ENCODE measurements around the gene TEAD4.

The TEAD4 gene

DNA sequence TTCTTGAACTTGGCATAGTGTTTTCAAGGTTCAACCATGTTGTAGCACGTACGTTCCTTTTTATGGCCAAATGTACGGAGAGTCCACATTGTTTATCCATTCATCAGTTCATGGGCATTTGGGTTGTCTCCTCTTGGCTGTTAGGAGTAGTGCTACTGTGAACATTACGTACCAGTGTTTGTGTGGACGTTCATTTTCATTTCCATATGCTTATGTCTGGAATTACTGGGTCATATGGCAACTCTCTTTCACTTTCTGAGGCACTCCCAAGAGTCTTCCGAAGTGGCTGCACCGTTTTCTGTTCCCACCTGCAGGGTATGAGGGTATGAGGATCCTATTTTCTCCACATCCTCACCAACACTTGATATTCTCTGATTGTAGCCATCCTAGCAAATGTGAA lies 68.9 kb downstream of the TEAD4 start:
- in situ Hi-C loops (cut with MboI; ENCODE audit: low sequenced_read_pairs), result no loop called here

DNA sequence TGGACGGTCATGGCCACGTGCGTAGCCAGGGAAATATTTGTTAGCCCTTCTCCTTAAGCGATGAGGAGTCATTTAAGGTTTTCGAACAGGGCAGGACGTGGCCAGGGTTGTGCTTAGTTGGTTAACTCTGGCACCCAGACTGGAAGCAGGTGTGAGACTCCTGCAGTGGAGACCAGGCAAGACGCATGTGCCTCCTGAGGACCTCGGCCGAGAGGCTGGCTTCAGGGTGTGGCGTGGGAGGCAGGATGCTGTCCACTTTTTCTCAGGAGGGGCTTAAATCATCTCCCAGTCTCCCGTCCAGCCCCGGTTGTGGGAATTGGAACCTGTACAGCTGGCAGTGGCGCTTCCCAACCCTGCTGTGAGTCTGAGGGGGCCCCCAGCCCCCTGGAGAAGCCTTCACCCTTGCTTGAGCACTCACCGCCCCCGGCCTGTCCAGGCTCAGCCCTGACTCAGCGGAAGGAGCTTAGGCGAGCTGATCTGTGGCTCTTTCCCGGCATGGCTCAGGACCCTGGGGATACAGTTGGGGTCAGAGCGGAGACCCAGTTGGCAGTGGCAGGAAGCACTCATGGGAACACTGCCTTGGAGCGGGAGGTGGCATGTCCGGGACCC lies 71.7 kb downstream of the TEAD4 start:
- in situ Hi-C loops (cut with MboI; ENCODE audit: low sequenced_read_pairs), result no loop called here

DNA sequence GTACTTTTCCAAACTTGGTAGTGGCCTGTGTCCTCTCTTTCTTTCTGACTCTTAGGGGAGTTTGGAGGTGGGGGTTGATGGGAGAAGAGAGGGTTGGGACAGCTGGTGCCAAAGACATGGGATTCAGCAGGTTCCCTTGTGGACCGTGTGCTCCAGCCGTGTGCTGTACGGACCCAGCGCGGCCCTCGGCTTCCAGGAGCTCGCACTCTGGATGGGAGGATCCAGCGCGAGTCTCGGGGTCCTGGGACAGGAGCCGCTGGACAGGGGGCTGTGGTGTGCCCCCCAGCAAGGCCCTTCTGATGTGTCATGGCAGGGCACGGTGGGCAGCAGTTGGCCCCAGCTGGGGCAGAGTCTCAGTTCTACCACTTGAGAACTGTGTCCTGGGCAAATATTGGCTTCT lies 73.0 kb downstream of the TEAD4 start:
- in situ Hi-C loops (cut with MboI; ENCODE audit: low sequenced_read_pairs), result no loop called here

DNA sequence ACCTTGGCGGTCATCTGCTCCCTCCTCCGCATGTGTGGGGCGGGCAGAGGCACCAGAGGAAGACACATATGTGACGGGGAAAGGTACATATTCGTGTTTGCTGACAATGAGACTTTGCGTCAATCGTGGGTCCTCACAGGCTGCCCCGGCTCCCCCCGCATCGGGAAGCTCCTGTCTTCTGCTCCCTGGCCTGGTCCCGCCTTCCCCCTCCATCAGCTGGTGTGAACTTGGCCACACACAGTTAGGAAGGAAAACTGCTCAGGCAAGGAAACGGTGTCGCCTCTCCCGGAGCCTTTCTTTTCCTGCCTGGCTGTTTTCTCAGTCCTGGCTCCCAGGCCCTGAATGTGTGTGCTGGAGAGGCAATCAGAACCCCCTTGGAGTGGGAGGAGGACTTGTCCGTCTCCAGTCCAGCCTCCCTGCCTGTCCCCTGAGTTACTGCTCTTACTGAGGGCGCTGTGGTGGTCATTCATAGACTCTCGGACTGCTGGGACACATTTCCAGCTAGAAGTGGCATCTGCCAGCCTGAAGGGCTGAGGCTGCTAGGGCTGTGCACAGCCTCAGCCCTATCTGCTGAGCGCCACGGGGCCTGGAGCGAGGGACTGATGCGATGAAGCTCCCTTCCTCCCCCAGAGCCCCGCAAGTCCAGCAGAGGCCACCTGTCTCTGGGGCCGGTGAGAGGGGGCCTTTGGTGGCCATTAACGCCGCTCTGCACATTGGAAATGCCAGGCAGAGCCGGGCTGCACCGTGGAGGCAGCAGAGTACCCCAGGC lies 73.8 kb downstream of the TEAD4 start:
- in situ Hi-C loops (cut with MboI; ENCODE audit: low sequenced_read_pairs), result no loop called here

DNA sequence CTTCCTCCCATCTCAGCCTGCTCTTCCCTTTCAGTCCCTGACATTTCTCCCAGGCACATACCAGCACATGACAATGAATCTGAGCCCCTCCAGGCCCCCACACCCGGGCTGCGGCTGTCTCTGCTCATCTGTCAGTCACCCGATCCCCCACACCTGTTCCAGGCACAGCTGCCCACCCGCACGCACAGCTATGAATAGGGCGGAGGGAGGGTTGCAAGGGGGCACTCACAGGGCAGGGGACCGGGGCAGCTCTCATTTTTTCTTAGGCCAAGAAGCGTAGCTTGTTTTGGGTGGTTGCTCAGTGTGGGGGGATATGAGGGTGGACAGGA lies 74.3 kb downstream of the TEAD4 start:
- in situ Hi-C loops (cut with MboI; ENCODE audit: low sequenced_read_pairs), result no loop called here

DNA sequence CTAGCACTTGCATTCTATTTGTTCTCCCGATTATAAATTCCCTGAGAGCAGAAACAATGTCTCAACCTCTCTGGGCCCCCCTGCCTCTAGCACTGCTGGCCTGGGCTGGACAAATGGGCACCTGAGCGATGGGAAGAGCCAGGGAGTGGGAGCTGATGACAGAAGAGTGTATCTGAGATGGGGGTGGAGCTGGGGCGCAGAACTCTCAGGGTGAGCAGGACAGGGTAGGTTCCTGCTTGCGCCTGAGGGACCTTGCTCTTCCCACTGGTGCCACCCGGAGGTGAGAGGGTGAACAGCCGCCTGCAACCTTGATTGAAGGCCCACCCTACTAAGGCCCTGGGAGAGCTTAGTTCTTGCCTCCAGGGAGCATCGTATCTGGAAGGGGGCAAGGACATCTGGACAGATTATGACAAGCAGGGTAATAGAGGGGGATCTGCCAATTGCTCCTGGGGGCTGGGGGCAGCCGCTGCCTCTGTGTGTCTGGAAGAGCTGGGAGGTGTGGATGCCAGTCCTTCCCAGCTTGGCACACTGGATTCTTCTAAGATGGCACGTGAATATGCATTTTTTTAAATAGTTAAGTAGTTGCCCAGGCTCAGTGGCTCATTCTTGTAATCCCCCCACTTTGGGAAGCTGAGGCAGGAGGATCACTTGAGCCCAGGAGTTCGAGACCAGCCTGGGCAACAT lies 75.0 kb downstream of the TEAD4 start:
- in situ Hi-C loops (cut with MboI; ENCODE audit: low sequenced_read_pairs), result no loop called here

DNA sequence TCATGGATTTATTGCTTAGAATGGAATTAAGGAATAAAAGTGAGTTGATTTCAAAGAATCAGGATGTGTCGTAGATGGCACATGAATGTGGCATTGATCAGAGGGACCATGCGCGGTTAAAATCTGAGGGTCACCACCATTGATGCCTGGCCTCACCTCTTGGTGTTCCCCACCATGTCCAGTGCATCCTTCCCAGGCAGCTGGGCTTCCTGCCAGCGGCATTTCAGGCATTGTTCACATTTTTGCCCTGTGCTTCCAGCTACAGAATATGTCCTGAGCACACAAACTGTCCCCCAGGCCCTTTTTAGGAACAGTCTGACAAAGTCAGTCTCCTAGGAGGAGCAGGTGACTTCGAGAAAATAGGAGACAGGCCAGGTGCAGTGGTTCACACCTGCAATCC lies 76.0 kb downstream of the TEAD4 start:
- in situ Hi-C loops (cut with MboI; ENCODE audit: low sequenced_read_pairs), result no loop called here

DNA sequence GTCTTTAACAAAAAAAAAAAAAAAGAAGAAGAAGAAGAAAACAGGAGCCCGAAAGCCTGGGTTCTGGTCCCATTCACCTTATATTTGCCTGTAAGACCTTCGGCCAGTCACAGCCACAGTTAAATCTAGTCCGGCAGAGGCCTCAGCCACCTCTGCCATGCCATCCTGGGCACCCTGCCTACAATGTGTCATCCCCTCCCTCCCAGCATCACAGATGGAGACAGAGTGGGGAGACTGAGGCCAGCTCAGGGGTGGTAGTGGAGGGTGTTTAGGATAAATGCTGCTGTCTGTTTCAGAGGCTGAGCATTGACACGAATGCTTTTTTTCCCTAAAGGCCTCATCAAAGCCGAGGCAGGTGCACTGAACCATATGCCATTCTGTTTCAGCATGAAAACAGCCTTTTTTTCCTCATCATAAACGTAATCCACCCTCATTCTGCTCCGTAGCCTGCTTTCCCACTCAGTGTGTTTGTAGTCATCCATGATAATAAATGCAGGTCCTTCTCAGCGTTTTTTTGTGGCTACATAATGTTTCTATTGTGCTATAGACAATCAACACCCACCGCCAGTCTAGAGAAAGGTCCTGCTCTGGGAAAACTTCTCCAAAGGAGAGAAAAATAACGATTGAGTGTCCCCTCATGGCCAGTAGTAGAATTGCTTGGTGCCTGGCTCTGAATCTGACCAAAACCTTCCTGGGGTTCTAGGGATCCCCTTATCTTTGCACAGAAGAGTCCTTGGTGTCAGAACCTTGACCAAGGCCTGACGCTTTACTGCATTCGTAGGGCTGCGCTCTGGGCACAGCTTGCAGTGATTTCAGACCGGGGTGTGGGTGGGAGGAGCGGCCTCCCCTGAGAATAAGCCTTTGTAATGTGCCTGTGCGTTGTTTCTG lies 76.9 kb downstream of the TEAD4 start:
- in situ Hi-C loops (cut with MboI; ENCODE audit: low sequenced_read_pairs), result no loop called here

DNA sequence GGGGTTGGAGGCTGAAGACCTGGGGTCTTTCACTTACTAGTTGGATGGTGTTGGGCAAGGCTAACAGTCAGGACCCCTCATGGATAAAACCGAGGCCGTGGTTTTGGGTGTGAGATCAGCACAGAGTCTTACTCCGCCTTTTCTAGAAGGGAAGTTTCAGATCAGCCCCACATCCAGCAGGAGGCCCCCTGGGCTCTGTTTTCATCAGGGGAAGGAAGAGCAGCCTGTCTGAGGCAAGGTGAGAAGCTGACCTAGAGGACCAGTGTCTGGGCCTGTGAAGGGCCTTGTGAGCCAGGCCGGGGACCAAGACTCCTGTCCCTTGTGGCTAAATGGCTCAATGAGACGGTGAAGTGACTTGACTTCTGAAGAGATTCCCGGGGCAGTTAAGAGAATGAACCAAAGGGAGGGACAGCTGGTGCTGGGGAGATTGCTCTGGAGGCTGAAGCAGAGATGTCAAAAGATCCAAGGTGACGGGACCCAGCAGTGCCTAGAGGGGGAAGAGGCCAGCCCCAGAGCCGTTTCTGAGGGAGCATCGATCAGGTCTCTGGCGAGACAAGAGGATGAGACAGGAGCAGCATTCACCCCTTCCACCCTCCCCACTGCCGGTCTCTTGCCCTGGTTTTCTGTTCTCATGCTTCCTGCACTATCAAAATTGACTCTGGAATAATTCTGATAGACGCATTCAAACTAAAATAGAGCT lies 77.9 kb downstream of the TEAD4 start:
- in situ Hi-C loops (cut with MboI; ENCODE audit: low sequenced_read_pairs), result no loop called here

DNA sequence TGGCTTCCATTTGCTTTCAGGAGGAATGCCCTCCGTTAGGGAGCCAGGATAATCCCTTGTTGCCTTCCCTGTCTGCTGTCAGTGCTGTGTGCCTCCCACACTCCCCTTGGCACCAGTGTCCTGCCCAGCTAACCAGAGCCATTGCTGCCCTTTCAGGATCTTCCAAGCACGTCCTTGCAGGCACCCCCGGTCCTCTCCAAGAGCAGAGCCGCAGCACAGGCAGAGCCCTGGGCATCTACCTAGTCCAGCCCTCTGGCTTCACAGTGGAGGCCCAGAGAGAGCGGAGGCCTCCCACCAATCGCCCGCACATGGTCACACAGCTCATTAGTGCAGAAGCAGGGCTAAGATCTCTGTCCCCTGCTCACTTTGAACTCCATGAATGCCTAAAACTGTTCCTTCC lies 79.0 kb downstream of the TEAD4 start:
- in situ Hi-C loops (cut with MboI; ENCODE audit: low sequenced_read_pairs), result no loop called here

DNA sequence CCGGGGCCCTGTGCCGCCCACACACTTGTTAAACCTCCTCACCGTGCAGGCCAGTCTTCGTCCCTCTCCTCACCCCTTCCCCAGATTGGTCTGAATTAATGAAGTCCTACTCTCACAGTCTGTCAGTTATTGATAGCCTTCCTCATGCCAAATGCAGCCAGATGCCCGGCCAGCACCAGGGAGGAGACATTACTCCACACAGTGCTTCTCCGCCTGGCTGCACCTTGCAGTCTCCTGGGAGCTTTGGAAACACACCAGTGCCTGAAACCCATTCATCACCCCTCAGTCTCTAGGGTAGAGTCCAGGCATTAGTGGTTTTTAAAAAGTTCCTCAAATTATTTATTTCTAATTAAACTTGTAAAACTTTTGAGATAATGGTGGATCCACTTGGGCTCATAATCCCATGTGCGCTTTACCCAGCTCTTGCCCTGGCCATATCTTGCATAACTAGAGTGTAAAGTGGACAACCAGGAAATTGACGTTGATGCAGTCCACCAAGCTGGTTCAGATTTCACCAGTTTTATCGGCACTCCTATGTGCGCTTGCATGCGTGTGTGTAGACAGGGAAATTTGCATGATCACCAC lies 79.8 kb downstream of the TEAD4 start:
- in situ Hi-C loops (cut with MboI; ENCODE audit: low sequenced_read_pairs), result no loop called here

DNA sequence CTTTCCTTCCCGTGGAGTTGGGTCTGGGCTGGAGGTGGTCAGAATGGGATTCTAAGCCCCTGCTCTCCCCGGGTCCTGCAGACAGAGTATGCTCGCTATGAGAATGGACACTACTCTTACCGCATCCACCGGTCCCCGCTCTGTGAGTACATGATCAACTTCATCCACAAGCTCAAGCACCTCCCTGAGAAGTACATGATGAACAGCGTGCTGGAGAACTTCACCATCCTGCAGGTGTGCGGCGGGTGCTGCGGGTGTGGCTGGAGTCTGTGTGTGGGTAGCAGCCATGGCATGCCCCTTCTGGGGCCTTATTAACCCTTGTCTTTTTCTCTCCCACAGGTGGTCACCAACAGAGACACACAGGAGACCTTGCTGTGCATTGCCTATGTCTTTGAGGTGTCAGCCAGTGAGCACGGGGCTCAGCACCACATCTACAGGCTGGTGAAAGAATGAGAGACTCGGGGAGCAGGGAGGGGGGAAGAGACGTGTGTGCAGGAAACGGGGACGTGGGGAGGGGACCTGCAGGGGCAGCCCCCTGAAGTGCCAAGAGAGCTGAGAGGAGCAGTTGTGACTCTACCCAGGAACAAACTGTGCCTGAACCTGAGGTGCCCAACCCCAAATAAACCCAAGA lies 80.9 kb downstream of the TEAD4 start:
- in situ Hi-C loops (cut with MboI; ENCODE audit: low sequenced_read_pairs), result no loop called here

DNA sequence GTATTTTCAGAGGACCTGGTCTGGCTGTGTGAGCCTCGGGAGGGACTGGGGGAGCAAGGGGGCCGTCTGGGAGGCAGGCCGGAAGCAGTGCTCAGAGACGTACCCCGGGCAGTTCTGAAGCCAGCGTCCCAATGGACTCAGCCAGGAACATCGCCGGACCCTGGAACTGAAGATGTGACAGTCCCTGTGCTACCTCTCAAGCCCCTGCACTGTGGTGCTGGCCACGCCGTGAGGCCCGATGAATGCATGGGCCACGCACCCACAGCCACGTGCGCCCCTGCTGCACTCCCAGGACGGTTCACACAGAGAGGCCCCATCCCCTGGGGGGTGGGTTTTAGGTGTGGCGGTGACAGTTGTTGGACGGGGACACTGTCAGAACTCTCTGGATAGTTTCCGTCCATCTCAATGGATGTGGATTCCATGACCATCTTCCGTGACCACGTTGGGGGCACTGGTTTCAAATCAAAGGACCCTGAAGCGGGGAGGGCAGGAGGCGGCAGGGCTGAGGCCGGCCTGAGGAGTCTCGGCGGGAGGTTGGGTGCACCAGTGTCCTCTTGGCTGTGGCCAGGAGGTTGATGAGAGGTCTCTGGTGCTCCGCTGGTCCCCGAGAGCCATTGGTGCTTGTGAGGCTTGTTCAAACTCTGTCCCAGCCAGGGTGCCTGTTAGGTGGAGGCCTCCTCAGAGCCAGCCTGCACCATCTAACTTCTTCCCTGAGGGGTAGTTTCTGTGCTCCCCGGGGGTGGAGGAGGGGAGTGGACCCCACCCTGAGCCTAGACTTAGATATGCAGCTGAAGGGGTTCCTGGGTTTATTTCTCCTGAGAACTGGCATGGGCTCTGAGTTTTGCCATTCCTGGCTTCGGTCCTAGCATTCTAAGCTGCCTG lies 81.7 kb downstream of the TEAD4 start:
- in situ Hi-C loops (cut with MboI; ENCODE audit: low sequenced_read_pairs), result no loop called here

DNA sequence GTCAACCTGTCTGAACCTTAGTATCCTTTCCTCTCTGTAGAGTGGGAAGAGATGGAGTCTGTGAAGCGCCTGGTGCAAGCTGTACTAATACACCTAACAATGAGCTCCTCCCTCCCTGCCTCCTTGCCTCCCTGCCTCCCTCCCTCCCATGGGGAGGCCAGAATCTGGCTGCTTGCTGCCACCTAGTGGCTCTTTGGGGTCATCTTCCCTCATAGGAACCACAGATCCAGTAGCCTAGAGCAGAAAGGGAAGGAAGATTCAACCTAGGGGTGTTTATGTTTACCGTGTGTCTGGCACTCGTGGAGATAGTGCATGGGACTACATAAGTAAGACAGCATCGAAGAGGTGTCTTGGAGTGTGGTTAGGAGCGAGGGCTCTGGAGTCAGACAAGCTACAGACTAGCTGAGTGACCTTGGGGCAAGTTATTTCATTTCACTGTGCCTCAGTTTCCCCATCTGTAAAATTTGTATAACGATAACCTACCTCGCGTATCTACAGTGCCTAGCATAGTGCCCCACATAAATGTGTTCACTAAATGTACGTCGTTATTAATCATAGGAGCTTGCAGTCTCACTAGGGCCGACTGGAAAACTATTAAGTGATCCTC lies 82.5 kb downstream of the TEAD4 start:
- in situ Hi-C loops (cut with MboI; ENCODE audit: low sequenced_read_pairs), result no loop called here

DNA sequence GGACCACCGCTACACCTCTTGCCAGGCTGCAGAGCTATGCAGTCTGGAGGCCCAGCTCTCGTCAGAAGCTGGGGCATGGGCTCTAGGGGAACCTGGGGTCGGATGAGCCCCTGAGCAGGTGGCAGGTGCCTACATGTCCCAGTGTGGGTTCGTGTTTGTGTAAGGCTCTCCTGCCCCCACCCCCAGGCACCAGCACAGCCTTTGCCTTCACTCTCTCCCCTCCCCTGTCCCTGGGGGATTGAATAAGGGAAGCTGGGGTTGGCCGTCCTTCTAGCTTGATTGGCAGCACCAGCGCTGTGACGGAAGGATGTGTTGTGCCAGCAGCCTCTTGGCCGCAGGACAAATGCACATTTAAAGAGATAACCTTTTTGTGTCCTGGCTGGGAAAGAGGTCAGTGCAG lies 83.2 kb downstream of the TEAD4 start:
- in situ Hi-C loops (cut with MboI; ENCODE audit: low sequenced_read_pairs), result no loop called here

DNA sequence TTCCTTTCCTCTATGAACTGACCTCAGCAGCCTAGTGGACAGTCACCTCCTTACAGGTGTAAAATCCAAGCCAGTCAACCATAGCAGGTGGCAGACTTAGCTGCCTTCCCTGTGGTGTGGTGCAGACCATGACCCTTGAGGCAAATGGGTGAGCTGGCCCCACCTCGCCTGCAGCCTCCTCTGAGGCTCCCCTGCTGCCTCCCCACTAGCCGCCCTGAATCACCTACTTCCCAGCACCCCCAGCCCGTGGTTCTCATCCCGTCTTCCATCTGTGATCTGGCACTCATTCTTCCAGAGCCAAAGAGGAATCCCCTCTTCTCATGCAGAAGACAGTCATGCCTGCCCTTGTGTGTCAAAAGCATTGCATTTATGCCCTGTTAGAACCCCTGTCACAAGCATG lies 83.6 kb downstream of the TEAD4 start:
- in situ Hi-C loops (cut with MboI; ENCODE audit: low sequenced_read_pairs), result no loop called here

DNA sequence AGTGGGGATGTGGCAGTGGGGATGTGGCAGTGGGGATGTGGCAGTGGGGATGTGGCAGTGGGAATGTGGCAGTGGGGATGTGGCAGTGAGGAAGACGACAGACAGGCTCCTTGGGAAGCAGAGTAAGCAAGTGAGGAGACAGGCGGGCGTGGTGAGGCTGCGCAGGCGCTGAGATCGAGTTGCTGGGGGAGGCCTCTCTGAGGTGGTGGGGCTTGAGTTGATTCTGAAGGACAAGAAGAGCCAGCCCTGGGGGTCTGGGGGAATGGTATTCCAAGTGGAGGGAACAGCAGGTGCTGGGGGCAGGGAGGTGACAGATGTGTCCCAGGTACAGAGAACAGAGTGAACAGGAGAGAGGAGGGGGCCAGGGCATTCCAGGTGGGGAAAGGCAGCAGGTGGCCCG lies 84.2 kb downstream of the TEAD4 start:
- in situ Hi-C loops (cut with MboI; ENCODE audit: low sequenced_read_pairs), result no loop called here

DNA sequence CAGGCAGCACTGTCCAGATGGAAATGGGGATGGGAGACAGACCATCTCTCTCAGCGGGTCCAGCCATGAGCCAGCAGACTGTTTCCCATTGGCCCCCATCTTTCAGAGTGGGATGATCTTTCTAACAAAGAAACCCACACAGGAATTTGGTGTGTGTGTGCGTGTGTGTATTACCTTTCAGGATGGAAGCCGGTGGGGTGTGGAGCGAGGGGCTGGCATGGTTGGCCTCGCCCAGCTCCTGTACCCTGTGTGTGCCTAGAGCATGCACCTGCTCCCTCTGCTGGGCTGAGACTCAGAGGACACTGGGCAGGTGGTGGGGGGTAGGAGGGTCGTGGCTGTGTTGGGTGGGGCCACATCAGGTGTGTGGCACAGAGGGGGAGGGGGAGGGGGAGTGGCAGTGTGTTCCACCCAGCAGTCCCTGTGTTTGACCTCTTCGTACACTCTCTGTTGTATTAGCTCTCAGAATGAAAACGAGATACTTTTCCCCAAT lies 85.0 kb downstream of the TEAD4 start:
- in situ Hi-C loops (cut with MboI; ENCODE audit: low sequenced_read_pairs), result no loop called here

Measured in HL-60/S4 treated with retinoic acid at 250 ng/mL for 4 days and 3 days (cell line).